SIG-M5 treated with dmso at 0.1 percent for 504 hours (cell line): Measurements from ENCODE around the gene CCP110.
"Not testable (repeated sequence)": the region's sequence is repeated elsewhere in the genome, so short reads cannot be mapped to it uniquely, and the experiment has no call there.

ENCODE experiments used
- DNase-seq: peaks from one replicate; lab custom pipeline; 2025; ENCODE audit not compliant: unreplicated experiment; lab: John Stamatoyannopoulos, UW

The CCP110 gene

GRCh38 chr16:19543278-19543996, 19.7 kb downstream of the CCP110 start:
- not testable (repeated sequence) for DNase-seq

GRCh38 chr16:19548144-19548543, 24.4 kb downstream of the CCP110 start:
- no peak for DNase-seq

GRCh38 chr16:19549673-19550072, 25.9 kb downstream of the CCP110 start:
- no peak for DNase-seq

GRCh38 chr16:19555186-19555937, 31.6 kb downstream of the CCP110 start, which contains the start of gene VPS35L:
VPS35L (plus strand) TSS chr16:19555703; CDS start chr16:19555730, 27 bp downstream.
- DNase-seq = peak; percentile 96

DNA sequence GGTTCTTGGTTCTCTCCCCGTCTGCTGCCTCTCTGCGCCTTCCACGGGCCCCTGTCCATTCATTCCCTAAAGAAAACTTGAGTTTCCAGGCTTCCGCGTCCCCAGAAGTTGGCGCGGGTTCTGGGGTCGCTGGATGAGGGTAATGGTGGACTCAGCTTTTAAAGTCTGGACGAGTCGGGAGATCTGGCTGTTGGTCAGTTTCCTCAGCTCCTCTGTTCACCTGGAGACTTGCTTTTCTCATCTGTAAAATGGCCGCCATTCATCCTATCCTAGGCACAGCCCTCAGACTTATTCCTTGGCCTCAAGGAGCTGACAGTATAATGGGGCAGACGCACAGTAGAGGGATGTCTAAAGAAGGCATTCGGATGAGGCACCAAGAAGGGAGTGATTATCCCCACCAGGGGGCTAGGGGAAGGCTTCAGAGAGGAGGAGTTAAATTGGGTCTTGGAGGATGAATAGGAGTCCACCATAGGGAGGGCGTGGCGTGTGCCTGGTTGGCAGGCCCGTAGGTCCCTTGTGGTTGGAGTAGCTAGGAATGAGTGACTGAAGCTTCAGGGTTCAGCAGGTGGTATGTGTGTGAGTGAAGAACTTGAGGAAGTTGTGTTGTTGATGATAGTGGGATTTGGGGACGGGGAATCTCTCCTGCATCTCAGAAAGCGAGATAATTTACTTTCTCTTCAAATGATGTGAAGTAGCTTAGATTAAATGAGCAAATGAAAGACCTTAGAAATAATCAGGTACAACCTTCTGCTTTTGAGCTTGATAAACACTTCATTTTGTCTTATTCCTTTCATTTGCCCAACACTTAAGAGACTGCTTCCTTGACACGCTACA, 32.4 kb downstream of the CCP110 start:
- DNase-seq = peak; percentile 86

DNA sequence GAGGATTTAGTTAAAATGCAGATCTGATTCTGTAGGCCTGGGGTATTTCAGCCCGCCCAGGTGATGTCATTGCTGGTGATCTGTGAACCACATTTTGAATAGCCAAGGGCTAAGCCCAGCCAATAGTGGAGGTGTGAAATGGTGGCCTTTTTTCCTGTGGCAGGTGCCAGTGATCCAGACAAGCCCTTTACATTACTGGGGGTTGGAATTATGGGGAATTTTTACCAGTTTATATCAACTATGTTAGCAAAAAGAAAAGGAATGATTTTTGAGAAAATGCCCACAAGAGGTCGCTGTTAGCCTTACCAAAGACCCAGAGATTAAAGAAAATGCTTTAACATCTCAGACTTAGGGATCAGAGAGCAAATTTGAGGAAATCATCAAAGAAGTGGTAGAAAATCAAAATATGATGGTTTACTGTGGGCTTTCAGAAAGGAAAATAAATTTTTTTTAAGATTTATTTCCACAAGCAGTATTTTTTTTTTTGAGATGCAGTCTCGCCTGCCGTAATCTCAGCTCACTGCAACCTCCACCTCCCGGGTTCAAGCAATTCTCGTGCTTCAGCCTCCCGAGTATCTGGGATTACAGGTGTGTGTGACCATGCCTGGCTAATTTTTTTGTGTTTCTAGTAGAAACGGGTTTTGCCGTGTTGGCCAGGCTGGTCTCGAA, 35.6 kb downstream of the CCP110 start:
- DNase-seq = peak; percentile 41

DNA sequence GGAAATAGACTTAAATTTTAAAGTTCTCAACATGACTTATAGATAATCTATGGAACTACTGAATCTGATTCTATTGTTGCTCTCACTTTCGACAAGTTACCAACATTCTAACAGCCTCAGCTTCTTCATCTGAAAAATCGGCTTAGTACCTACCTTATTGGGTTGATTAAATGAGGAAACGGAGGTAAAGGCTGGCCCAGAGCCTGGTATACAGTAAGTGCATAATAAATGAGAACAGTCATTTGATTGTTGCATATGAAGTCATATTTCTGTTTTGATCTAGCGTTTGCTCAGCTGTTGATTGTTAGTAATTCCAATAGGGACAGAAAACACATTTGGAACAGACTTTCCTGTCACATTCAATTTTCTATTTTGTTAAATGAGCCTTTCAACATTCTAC, 36.3 kb downstream of the CCP110 start:
- no peak for DNase-seq

GRCh38 chr16:19563377-19563776, 39.6 kb downstream of the CCP110 start:
- no peak for DNase-seq

DNA sequence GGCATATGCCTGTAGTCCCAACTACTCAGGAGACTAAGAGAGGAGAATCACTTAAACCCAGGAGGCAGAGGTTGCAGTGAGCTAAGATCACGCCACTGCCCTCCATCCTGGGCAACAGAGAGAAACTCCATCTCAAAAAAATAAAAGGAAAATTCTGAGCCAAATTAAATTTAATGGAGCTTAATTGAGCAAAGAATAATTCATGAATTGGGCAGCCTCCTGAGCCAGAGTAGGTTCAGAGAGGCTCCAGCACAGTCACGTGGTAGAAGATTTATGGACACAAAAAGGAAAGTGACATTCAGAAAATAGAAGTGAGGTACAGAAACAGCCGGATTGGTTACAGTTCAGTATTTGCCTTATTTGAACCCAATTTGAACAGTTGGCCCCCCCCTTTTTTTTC, 42.6 kb downstream of the CCP110 start:
- no peak for DNase-seq

DNA sequence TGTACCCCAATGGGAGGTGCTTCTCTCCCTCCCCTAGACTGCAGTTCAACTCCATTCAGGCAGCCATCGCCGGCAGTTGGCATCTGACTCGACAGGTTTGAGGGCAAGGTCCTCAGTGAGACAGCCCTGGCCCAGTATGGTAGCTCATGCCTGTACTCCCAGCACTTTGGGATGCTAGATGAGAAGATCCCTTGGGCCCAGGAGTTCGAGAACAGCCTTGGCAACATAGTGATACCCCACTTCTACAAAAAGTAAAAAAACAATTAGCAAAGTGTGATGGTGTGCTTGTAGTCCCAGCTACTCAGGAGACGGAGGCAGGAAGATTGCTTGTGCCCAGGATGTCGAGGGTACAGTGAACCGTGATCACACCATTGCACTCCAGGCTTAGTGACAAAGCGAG, 43.8 kb downstream of the CCP110 start:
- DNase-seq = no peak

DNA sequence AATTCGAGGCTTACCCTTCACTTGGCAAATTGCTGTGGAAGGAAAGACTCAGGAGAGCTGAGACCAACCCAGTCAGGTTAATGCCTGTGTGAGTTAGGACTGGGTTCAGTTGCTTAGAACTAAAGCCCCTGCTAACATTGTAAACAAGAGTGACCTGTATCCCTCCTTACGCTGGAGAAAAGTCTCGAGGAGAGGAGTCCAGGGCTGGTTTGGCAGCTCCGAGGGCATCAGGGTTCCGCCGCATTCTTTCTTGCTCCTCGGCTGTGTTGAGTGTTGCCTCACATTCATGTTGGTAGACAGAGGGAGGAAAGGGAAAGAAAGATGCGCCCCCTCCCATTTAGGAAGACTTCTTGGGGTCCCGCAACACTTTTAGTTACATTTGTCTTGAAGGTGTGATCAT, 50.3 kb downstream of the CCP110 start:
- no peak for DNase-seq

GRCh38 chr16:19574615-19575014, 50.9 kb downstream of the CCP110 start:
- DNase-seq = no peak

DNA sequence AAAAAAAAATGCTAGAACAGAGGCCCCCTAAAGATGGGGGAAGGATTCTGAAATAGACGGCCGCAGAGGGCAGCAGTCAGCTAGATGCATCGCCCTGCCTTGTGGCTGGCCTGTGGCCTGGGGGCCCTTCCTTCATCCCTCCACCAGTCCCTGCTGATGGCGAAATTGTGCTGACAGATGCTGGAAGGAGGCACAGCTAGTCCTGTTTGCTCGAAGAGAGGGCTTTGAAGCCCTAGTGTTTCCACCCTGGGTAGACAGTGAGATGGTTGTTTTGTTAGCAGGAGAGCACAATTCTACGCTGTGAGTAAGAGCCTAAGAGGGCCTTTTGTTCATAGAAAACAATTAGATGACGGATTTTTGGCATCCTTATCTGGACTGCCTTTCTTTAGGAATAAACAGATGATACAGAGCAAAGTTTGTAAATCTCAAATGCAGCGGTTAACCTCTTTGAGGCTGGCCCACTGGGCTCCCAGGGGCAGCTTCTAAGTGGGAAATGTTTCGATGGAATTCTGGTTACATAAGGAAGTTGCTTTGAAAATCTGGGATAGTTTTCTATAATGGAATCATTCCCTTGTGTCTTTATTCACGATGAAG, 54.7 kb downstream of the CCP110 start:
- no peak for DNase-seq

- DNase-seq = no peak
Observed at GRCh38 chr16:19582050-19582831, 58.5 kb downstream of the CCP110 start.

GRCh38 chr16:19583665-19584300, 60.0 kb downstream of the CCP110 start:
- DNase-seq = peak; percentile 54

- DNase-seq = no peak
Observed at GRCh38 chr16:19588661-19589060, 64.9 kb downstream of the CCP110 start.

DNA sequence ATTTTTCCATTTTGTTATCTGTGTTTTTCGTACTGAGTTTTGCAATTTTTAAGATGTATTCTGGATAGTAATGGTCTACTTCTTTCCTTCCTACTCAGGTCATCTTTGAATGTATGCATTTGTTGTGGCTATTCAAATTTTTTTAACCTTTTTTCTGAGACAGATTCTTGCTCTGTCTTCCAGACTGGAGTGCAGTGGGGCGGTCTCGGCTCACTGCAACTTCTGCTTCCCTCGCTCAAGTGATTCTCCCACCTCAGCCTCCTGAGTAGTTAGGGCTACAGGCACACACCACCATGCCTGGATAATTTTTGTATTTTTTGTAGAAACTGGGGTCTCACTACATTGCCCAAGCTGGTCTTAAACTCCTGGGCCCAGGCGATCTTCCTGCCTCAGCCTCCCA, 65.4 kb downstream of the CCP110 start:
- no peak for DNase-seq

GRCh38 chr16:19589771-19590302, 66.1 kb downstream of the CCP110 start:
- no peak for DNase-seq
